H9 (cell line): ENCODE results near the gene YJU2. TPM values are rescaled to one million over a fixed set of nuclear protein-coding genes. Genes with fewer than 3 reads are reported as not detected.
A peak's percentile ranks its signal among the peaks of the same experiment; 100 is the strongest.

Experiments
- DNase-seq: peaks from one replicate; pipeline ENCODE4 v3.0.0-alpha.2; 2017
- H2AFZ ChIP-seq: one replicate; pipeline ENCODE4 v1.6.1; 2013; ENCODE audit warnings: mild to moderate bottlenecking, low read length, control low read depth, moderate library complexity
- H2AK5ac ChIP-seq: 2 replicates; pipeline ENCODE4 v1.6.1; 2013; ENCODE audit warnings: low read length, control low read depth, mixed read lengths; ENCODE audit not compliant: insufficient read length
- H2BK120ac ChIP-seq: one replicate; pipeline ENCODE4 v1.6.1; 2013; ENCODE audit warnings: low read depth, mild to moderate bottlenecking, low read length, control low read depth, inconsistent platforms; ENCODE audit not compliant: poor library complexity, severe bottlenecking
- H2BK12ac ChIP-seq: 2 replicates; pipeline ENCODE4 v1.6.1; 2013; ENCODE audit warnings: low read length, control low read depth, mixed read lengths, low read depth; ENCODE audit not compliant: insufficient read length
- H2BK15ac ChIP-seq: 2 replicates; pipeline ENCODE4 v1.6.1; 2013; ENCODE audit warnings: low read depth, low read length, control low read depth
- H2BK20ac ChIP-seq: one replicate; pipeline ENCODE4 v1.6.1; 2013; ENCODE audit warnings: low read depth, mild to moderate bottlenecking, low read length, control low read depth, inconsistent platforms; ENCODE audit not compliant: poor library complexity, severe bottlenecking
- H2BK5ac ChIP-seq: 2 replicates; pipeline ENCODE4 v1.6.1; 2013; ENCODE audit warnings: low read length, control low read depth, mixed read lengths; ENCODE audit not compliant: insufficient read length
- H3K14ac ChIP-seq: 2 replicates; pipeline ENCODE4 v1.6.1; 2013; ENCODE audit warnings: low read length, control low read depth; ENCODE audit not compliant: insufficient read depth
- H3K18ac ChIP-seq: 2 replicates; pipeline ENCODE4 v1.6.1; 2013; ENCODE audit warnings: low read depth, mild to moderate bottlenecking, mixed read lengths, low read length, control low read depth; ENCODE audit not compliant: insufficient read length
- H3K23ac ChIP-seq: 2 replicates; pipeline ENCODE4 v1.6.1; 2013; ENCODE audit warnings: low read length, control low read depth, mixed read lengths, low read depth; ENCODE audit not compliant: insufficient read length
- H3K23me2 ChIP-seq: 2 replicates; pipeline ENCODE4 v1.6.1; 2013; ENCODE audit warnings: low read depth, mild to moderate bottlenecking, mixed read lengths, low read length, control low read depth; ENCODE audit not compliant: insufficient read length, poor library complexity, severe bottlenecking
- H3K27ac ChIP-seq: 2 replicates; pipeline ENCODE4 v1.5.1; 2013; ENCODE audit warnings: low read length, control low read depth, mixed read lengths, low read depth; ENCODE audit not compliant: insufficient read length
- H3K27me3 ChIP-seq: 2 replicates; pipeline ENCODE4 v1.6.1; 2013; ENCODE audit warnings: low read length, control low read depth, inconsistent platforms; ENCODE audit not compliant: insufficient read depth
- H3K4ac ChIP-seq: 2 replicates; pipeline ENCODE4 v1.6.1; 2013; ENCODE audit warnings: low read depth, mild to moderate bottlenecking, control low read depth, inconsistent platforms, low read length, moderate library complexity
- H3K4me1 ChIP-seq: 2 replicates; pipeline ENCODE4 v1.6.1; 2013; ENCODE audit warnings: low read length, control low read depth, inconsistent platforms; ENCODE audit not compliant: insufficient read depth
- H3K4me2 ChIP-seq: 2 replicates; pipeline ENCODE4 v1.6.1; 2013; ENCODE audit warnings: low read length, control low read depth, mixed read lengths; ENCODE audit not compliant: insufficient read length, insufficient read depth
- H3K56ac ChIP-seq: 2 replicates; pipeline ENCODE4 v1.6.1; 2013; ENCODE audit warnings: low read depth, mild to moderate bottlenecking, mixed read lengths, low read length, control low read depth; ENCODE audit not compliant: insufficient read length
- H3K79me1 ChIP-seq: 2 replicates; pipeline ENCODE4 v1.6.1; 2013; ENCODE audit warnings: low read depth, mild to moderate bottlenecking, moderate library complexity, low read length, control low read depth, inconsistent platforms; ENCODE audit not compliant: insufficient read depth, poor library complexity, severe bottlenecking
- H3K79me2 ChIP-seq: 2 replicates; pipeline ENCODE4 v1.6.1; 2013; ENCODE audit warnings: low read length, control low read depth, inconsistent platforms; ENCODE audit not compliant: insufficient read depth
- H3K9ac ChIP-seq: 2 replicates; pipeline ENCODE4 v1.6.1; 2013; ENCODE audit warnings: low read length, control low read depth, mixed read lengths; ENCODE audit not compliant: insufficient read length; ENCODE audit errors: extremely low read depth
- H3K9me3 ChIP-seq: one replicate; pipeline ENCODE4 v1.6.1; 2013; ENCODE audit warnings: low read depth, low read length, inconsistent platforms; ENCODE audit not compliant: control insufficient read depth
- H3T11ph ChIP-seq: one replicate; pipeline ENCODE4 v1.6.1; 2013; ENCODE audit warnings: mild to moderate bottlenecking, low read length, control low read depth, inconsistent platforms
- H4K20me1 ChIP-seq: one replicate; pipeline ENCODE4 v1.6.1; 2013; ENCODE audit not compliant: control insufficient read depth, insufficient read length, insufficient read depth
- H4K5ac ChIP-seq: 2 replicates; pipeline ENCODE4 v1.6.1; 2013; ENCODE audit warnings: low read depth, mild to moderate bottlenecking, mixed read lengths, low read length, control low read depth; ENCODE audit not compliant: insufficient read length
- H4K8ac ChIP-seq: replicated peaks from 2 replicates; pipeline ENCODE4 v1.6.1; 2013; ENCODE audit warnings: low read length, control low read depth, mixed read lengths, low read depth; ENCODE audit not compliant: insufficient read length
- H4K91ac ChIP-seq: 2 replicates; pipeline ENCODE4 v1.6.1; 2013; ENCODE audit warnings: low read depth, mild to moderate bottlenecking, moderate library complexity, mixed read lengths, low read length, control low read depth; ENCODE audit not compliant: insufficient read length
- H3K27ac Mint-ChIP-seq, 3 experiments: 2 replicates in 2 of 3; 3 replicates in 1 of 3; pipeline ENCODE4 v1.8.0; 2020 to 2021; ENCODE audit warnings: mixed read lengths in 3 of 3, mild to moderate bottlenecking in 1 of 3, moderate library complexity in 1 of 3
- H3K27me3 Mint-ChIP-seq: 2 replicates; pipeline ENCODE4 v1.8.0; 2021; ENCODE audit warnings: low read depth, mild to moderate bottlenecking, moderate library complexity, mixed read lengths
- H3K36me3 Mint-ChIP-seq, 3 experiments: 2 replicates in 2 of 3; 3 replicates in 1 of 3; pipeline ENCODE4 v1.8.0; 2020 to 2021; ENCODE audit warnings: low read depth in 3 of 3, mixed read lengths in 3 of 3; ENCODE audit not compliant: insufficient read depth in 1 of 3
- H3K4me1 Mint-ChIP-seq, 2 experiments: 2 replicates each; pipeline ENCODE4 v1.8.0; 2020; ENCODE audit warnings: mixed read lengths in 2 of 2
- H3K4me3 Mint-ChIP-seq, 2 experiments: 2 replicates in 1 of 2; 3 replicates in 1 of 2; pipeline ENCODE4 v1.8.0; 2020 to 2021; ENCODE audit warnings: mild to moderate bottlenecking in 2 of 2, mixed read lengths in 2 of 2, moderate library complexity in 1 of 2
- H3K9me3 Mint-ChIP-seq, 2 experiments: 2 replicates in 1 of 2; 3 replicates in 1 of 2; pipeline ENCODE4 v1.8.0; 2020; ENCODE audit warnings: mild to moderate bottlenecking in 2 of 2, mixed read lengths in 2 of 2, moderate library complexity in 1 of 2
- CTCF ChIP-seq: fragments of 200-600 bp; sonication (generic); conservative IDR thresholded peaks from 3 replicates; pipeline ENCODE4 v1.8.0; 2021; ENCODE audit warnings: antibody characterized with exemption, mild to moderate bottlenecking
- WGBS: extraction: QIAGEN DNeasy Blood & Tissue Kit; methylation state at CpG from one replicate; pipeline ENCODE4 v1.1.7; 2013; ENCODE audit warnings: missing lambda C conversion rate, low lambda C conversion rate, mixed read lengths; ENCODE audit not compliant: insufficient read length; ENCODE audit errors: extremely low coverage; 5-methylcytosine and 5-hydroxymethylcytosine counted together
- total RNA-seq: library from RNA; stranded (reverse); gene quantifications from 2 replicates; pipeline ENCODE4 v1.2.1, GENCODE V29; 2021

Gene YJU2
- total RNA-seq, 1 experiment from 2014 or later: 31.0 TPM

GRCh38 chr19:4197625-4198466, 49.0 kb upstream of the YJU2 start:
- Histone ChIP-seq H4K8ac (no peak overlapping the region), H4K91ac (no peak overlapping the region), H3K4ac (no peak overlapping the region), H3K79me2 (no peaks in the 10 kb centered on the region), H2BK12ac (no peak overlapping the region), H3K4me2 (no peak overlapping the region), H3K79me1 (no peaks in the 10 kb centered on the region), H3K9ac (no peak overlapping the region), H3K18ac (no peak overlapping the region), H3K14ac (no peak overlapping the region), H2BK5ac (no peak overlapping the region), H2BK15ac (no peak overlapping the region), H2AFZ (no peak overlapping the region), H3K23me2 (no peaks in the 10 kb centered on the region), H3K27me3 (peaks cover 3% of the 10 kb centered on the region; the same call in 1 of the 2 replicates), H3K56ac (no peak overlapping the region), H3K23ac (no peak overlapping the region), H4K20me1 (no peaks in the 10 kb centered on the region), H2AK5ac (no peak overlapping the region), H3T11ph (no peak overlapping the region), H3K27ac (no peak overlapping the region), H3K4me1 (no peaks in the 10 kb centered on the region), H3K9me3 (no peaks in the 10 kb centered on the region), H2BK20ac (no peak overlapping the region), H2BK120ac (no peak overlapping the region), H4K5ac (no peak overlapping the region)
- Mint-ChIP-seq H3K27ac (no peak overlapping the region), H3K36me3 (no peaks in the 10 kb centered on the region; a peak in 3 of 7 replicates), H3K9me3 (peaks cover 8 to 9% of the 10 kb centered on the region in 2 experiments; a peak in 3 of 5 replicates), H3K27me3 (peaks cover 82% of the 10 kb centered on the region), H3K4me1 (peaks cover 10 to 23% of the 10 kb centered on the region in 2 experiments), H3K4me3 (peak overlapping the region; percentile 57 to 80)
- WGBS: no CpG with 5 or more reads among the region's 70 CpGs
- peak; percentile 63 for DNase-seq
- TF ChIP-seq CTCF: no peak
